GM18505 (cell line): ENCODE data around the gene PHF12.
"Not testable (repeated sequence)": the region's sequence is repeated elsewhere in the genome, so short reads cannot be mapped to it uniquely, and the experiment has no call there.

Source experiments
- ATAC-seq: cut with Tn5 transposase; IDR thresholded peaks from one replicate; pipeline ENCODE4 v1.9.1; 2021; ENCODE audit not compliant: unreplicated experiment
- POLR2A ChIP-seq: IDR thresholded peaks from 4 replicates; pipeline ENCODE4 v1.6.1; 2011; ENCODE audit warnings: borderline replicate concordance; ENCODE audit not compliant: insufficient read depth, insufficient read length; ENCODE audit errors: extremely low read depth

The PHF12 gene

DNA sequence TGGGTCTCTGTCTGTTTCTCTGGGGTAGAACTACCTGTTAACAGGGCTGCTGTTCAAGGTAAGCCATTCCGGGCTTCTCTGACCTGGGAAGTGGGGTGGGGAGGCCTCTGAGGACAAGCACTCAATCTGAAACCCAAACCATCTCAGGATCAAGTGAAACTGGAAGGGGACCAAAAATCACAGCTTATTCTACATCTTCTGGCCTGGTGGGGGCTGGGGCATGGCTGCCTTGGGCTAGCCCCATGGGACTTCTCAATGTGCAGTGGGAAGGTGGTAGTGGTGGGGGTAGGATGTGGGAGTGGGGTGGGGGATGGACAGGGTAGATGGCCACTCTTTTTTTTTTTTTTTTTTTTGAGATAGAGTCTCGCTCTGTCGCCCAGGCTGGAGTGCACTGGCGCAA is 59.3 kb downstream of the PHF12 start:
- ATAC-seq: no peak

DNA sequence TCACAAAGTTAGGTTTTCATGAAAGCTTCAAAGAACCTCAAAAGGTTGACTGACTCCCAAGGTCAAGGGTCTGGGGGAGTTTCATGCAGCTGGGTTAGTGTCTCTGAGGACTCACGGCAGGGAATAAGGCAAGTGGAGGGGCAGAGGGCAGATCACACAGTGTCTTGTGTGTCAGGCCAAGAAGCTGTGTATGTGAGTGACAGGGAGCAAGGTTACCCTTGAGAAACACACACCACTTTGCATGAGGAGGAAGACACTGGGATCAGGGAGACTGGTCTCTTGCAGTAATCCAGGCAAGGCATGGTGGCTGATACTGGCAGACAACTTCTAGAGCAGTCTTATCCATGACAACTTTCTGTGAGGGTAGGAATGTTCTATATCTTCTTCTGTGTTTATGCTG is 60.1 kb downstream of the PHF12 start:
- ATAC-seq: no peak

More for the DNA sequence above, 59.3 kb downstream of the PHF12 start:
- TF ChIP-seq POLR2A: no peak

DNA sequence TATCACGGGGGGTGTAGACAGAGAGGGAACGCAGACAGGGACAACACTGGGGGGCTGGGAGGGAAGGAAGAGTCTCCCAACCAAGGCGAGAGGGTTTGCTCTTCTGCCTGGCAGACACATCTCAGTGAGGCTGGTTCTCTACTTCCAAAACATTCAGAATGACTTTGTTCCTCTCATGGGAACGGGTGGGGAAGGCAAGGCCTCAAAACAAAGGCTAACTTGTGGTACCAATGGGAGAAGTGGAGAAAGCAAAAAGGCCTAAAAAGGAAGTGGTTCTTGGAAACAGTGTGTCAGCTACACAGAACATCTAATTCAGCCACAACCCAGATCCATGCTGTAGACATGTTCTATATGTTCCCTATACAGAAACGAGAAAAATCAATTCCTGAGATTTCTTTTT is 61.3 kb downstream of the PHF12 start:
- TF ChIP-seq POLR2A: no peak
- no peak for ATAC-seq

More for the DNA sequence above, 60.1 kb downstream of the PHF12 start:
- no peak for TF ChIP-seq POLR2A

DNA sequence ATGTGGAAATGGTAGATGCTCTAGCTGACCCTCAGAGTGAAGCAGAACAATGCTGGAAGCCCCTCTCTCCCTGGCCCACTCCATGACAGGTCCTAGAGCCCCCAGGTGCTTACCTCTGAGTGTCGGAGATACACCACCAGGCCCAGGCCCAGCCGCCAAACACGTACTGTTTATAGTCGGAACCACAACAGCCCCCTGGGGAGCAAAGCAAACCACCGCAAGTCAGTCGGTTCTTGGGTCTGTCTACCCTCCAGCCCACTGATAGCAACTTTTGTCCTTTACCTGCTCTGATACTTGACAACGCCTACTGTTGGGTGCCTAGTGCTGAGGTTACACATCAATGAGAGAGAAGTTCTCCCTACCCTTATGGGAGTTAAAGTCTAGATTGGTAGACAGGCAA is 62.5 kb downstream of the PHF12 start:
- no peak for ATAC-seq
- no peak for TF ChIP-seq POLR2A

DNA sequence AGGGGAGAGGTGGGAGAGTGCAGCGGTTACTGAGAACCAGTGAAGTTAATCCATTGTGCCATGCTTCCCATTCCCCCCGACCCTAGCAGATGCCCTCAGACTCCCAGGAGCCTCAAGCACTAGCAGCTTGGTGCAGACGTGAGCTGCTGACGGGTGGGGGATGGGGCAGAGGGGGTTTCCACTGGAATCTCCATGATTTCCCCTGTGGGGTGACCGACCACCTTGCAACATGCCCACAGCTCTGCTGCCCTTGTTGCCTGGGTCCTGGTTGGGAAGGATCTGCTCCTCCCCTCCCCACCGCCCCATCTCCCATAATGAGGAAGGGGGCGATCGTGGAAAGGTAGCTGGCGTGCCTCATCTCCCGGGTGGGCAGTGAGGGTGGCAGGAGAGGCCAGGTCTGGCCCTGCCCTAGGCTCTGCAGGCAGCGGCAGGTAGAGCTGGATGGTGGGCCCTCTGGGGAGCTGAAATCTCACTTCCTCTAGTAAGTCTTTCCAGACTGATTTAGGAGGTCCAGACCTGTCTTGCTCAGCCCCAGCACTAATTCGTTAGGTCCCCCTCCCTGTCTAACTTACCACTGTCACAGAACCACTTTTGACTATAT is 63.3 kb downstream of the PHF12 start:
- no peak for TF ChIP-seq POLR2A
- ATAC-seq: no peak

DNA sequence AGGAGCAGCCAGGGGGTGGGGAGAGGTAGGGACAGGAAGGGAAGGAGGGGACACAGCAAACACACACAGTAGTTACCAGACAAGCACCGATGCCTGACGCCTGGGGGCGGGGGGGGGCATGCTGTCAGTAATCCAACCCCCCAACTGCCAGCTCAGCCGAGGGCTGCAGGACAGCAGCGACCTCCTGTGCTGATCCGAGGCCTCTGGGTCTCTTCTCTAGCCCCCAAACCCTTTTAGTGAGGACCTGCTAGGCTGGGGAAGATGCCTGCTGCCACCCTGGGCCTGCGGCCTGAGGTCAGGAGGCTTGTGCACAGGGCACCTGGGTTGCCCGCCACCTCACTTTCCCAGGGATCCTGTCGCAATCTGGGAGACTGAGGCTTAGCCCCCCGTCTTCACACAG is 65.4 kb downstream of the PHF12 start:
- no peak for TF ChIP-seq POLR2A
- ATAC-seq: no peak

DNA sequence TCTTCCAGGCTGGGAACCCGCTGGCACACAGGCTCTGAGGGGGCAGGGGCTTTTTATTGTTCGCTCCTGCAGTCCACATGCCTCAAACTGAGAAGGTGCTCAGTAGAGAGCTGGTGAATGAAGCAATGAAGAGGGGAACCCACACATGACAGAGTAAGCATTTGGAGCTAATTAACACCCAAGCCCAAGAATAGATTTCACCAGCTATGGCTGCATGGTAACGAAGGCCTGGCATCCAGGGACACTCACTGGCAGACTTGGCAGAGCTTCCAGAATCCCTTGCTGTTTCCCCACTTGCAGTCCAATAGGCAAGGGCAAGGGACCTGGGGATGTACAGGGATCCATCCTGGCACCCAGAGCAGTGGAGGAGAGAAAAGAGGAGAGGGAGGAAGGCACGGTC is 66.0 kb downstream of the PHF12 start:
- no peak for ATAC-seq
- TF ChIP-seq POLR2A: no peak

DNA sequence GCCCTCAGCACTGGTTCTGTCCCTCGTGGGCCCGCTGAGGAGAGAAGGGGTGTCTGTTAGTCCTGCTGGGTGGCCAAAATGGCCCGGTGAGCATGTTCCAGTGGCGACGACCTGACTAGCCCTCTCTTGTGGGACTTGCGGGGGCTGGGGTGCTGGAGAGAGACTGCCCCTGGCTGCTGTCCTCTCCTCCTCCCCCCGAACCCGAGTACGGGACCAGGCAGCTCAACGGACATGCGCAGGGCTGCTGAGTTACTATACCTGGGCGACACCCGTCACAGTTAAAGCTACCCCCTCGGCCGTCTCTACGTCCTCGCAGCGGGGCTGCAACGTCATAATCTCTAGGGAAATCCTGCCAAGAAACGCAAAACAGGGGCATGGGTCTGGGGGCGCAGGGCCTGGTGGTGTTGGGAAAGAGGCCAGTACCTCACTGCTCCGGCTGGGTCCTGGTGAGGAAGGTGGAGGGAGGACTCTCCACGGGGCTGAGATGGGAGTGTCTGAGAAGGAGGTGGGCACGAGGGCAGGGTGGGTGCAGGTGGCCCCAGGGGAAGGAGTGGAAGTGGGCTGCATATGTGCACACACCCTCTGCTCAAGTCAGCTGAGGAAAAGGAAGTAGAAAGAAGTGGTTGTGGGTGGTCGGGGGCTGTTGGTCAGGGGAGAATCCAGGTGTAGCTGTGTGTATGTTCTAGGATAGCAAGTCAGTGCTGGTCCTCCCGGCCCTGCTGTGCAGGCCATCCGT is 67.2 kb downstream of the PHF12 start:
- TF ChIP-seq POLR2A: no peak
- no peak for ATAC-seq

DNA sequence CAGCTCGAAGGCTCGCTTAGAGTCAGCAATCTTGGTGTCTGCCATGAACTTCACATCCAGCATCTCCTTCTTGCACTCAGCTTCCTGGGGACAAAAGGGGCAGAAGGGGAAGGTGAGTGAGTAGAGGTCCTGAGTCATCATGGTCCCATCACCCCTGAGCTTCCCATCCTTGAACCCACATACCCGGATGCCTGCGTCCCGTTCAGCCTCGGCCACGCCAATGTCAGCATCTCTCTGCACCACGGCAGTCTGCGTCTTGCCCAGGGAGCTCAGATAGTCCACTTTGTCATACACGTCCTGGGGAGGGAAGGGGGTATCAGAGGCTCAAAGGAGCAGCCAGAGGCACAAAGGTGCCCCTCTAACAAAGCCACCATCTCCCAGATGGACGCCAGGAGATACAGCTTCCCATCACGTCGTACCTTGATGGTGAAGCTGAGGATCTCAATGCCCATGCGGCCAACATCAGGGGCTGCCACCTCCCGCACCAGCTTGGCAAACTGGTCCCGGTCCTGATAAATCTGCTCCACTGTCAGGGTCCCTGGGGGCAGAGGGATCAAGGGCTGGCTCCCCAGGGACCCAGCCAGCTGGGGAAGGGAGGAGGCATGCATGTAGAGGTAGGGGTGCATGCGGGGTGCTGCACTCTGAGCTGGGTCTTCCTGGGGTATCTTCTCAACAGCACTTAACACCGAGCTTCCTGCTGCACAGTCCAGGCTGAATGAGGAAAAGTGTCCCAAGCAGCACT is 69.0 kb downstream of the PHF12 start:
- ATAC-seq: no peak

DNA sequence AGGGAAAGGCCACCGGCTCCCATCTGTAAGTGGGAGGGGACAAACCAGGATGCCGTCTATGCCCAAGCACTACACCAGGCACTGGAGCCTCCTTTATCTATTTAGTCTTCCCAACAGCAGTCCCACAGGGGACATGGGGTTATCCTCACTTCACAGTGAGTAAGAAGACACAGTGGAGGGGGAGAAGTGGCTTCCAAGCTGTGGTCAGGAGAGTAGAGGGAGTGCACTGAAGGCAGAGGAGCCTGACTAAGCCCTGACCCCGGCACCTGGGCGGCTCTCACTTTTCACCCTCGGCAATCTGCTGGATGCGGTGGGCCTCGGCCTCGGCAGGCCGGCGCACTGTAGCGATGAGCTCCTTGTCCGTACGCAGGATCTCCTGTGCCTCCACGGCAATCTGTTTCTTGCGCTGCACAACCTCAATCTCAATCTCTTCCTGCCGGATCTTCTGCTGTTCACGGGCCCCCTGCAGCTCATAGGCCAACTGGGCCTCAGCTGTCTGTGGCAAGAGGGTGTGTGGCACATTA is 69.7 kb downstream of the PHF12 start:
- no peak for ATAC-seq
- TF ChIP-seq POLR2A: no peak

More for the DNA sequence above, 69.0 kb downstream of the PHF12 start:
- TF ChIP-seq POLR2A: no peak

DNA sequence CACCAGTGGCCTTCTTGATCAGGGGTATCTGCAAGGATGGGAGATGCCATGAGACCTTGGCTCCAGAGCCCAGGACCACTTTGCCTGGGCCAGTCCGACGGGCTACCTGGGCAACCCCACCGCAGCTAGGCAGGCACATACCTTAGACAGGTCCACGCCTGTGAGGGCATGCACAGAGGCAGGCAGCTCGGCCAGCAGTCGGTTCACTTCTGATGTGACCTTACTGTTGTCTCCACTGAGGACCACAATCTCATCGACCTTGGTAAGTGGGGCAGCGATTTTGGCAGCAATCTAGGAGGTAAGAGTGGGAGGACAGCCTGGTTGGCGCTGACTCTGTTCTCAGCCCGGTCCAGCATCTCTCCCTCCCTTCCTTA is 70.8 kb downstream of the PHF12 start:
- no peak for TF ChIP-seq POLR2A
- ATAC-seq: no peak

DNA sequence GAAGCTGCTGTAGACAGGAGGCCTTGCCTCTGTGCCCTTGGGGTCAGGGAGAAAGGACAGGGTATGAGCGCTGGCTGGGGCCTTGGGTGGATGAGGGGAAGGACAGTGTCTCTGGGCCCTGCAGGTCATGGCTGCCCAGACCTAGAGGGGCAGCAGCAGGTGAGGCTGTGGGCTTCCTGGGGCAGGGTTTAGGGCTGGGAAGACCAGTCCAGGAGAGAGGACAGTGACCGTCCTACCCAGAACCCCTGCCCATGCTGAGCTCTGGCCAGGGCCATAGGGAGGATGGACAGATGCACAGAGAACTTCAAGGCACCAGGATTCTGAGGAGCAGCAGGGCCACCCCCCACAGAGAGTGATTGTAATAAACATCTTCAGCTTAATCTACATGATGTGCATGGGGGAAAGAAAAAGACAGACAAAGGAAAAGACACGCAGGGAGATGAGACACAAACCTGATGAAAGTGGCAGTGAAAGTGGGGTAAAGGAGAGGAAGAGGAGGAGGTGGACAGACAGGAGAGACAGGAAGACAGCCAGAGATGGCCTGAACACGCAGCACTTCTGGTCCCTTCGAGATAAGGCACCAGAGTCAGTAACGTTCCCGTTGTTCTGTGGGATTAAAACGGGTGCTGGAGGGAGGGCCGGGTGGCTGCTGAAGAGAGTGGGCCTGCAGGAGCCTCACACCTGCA is 71.3 kb downstream of the PHF12 start:
- ATAC-seq: no peak
- no peak for TF ChIP-seq POLR2A

DNA sequence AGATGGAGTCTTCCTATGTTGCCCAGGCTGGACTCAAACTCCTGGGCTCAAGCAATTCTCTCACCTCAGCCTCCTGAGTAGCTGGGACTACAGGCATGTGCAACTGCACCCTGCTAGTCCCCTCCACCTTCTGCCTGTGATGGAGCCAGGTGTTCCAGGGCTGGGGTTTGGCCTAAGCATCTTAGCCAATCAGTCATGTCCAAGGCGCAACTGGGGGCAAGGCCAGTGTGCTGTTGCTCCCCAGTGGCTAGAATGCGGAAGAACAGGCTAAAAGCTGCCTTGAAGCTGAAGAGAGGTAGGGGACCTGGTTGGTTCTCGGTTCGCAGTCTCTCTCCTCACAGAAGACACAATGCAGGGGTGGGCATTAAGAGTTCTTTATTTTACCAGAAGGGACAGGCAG is 72.3 kb downstream of the PHF12 start:
- no peak for ATAC-seq
- no peak for TF ChIP-seq POLR2A

DNA sequence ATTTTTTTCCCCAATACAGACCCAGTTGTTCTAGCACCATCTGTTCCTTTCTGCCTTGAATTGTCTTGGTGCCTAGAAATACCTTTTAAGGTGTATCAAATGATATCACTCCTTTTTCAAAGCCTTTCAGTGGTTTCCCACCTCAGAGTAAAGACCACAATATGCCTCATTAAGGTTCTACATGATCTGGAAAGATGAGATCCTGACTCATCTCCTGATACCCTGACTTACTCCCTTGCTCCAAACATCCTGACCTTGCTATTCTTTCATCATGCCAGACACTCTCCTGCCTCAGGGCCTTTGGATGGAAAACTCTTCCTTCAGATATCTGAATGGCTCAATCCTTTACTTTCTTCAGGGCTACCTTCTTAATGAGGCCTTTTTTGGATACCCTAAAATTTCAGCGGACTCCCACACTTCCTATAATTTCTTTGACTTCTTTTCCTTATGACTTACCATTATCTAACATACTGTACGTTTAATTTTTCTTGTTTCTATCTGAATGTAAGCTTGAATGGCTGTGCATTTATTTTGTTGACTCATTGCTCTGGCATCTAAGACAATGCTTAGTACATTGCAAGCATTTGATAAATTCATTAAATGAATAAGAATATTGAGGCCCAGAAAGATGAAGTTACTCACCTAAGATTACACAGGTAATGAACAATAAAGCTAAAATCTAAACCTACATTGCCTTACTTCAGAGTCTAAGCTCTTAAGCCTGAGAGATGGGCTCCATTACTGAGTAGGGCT is 73.0 kb downstream of the PHF12 start:
- no peak for TF ChIP-seq POLR2A
- ATAC-seq: no peak

DNA sequence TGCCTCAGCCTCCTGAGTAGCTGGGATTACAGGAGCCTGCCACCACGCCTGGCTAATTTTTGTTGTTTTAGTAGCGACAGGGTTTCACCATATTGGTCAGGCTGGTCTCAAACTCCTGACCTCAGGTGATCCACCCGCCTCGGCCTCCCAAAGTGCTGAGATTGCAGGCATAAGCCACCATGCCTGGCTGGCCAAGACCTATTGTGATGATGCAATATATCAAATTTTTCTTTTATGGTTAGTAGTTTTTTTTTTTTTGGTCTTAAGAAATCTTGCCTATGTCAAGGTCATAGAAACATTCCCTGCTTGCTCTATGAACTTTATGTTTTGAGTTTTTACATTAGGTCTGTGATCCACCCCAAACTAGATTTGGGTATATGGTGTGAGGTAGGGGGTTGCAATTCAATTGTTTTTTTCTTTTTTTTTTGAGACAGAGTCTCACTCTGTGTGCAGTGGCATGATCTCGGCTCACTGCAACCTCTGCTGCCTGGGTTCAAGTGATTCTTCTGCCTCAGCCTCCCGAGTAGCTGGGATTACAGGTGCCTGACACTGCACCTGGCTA is 74.1 kb downstream of the PHF12 start:
- not testable (repeated sequence) for ATAC-seq
